HL-60 (cell line): Measurements from ENCODE around the gene TDRD12.
"Not testable (repeated sequence)": the region's sequence is repeated elsewhere in the genome, so short reads cannot be mapped to it uniquely, and the experiment has no call there.

Experiments used
- CTCF ChIP-seq: IDR thresholded peaks from one replicate; pipeline ENCODE4 v1.5.1; 2011; ENCODE audit warnings: low read length, control low read depth, inconsistent platforms; ENCODE audit not compliant: insufficient read depth
- POLR2AphosphoS5 ChIP-seq: IDR thresholded peaks from 2 replicates; pipeline ENCODE4 v1.6.1; 2012; ENCODE audit warnings: low read depth

DNA sequence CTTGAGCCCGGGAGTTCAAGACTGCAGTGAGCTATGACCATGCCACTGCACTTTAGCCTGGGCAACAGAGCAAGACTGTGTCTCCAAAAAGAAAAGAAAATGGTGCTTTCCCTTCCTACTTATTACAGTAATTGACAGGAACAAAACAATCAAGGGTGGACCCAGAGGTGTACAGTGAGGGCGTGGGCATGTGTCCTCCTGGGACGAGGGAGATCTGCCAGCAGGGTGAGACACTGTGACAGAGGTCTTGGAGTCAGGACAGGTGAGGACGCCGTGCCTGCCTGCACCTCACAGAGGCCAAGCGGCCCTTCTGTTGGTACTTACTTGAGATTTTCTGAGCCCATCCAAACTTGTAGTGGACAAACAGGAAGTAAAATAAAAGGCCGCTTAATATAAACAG is 113.3 kb downstream of the TDRD12 start:
- not testable (repeated sequence) for TF ChIP-seq CTCF, POLR2AphosphoS5
